K562 (cell line): ENCODE data around the gene ARID3A. TPM values are rescaled to one million over a fixed set of nuclear protein-coding genes. Genes with fewer than 3 reads are reported as not detected.
A peak's percentile ranks its signal among the peaks of the same experiment; 100 is the strongest.

Experiments
- CCAR2 ChIP-seq: fragments of 200-400 bp; formaldehyde crosslinking; IDR thresholded peaks from 2 replicates; pipeline ENCODE4 v1.6.1; 2017; ENCODE audit warnings: mild to moderate bottlenecking, low read depth, low read length
- CCNT2 ChIP-seq: IDR thresholded peaks from 2 replicates; pipeline ENCODE4 v1.6.1; 2011; ENCODE audit warnings: borderline replicate concordance, low read depth, mild to moderate bottlenecking, moderate library complexity, mixed read lengths, low read length; ENCODE audit not compliant: insufficient read length; ENCODE audit errors: extremely low read depth
- CREB3L1 ChIP-seq: fragments of 450-650 bp; IDR thresholded peaks from 2 replicates; pipeline ENCODE4 v1.6.1; 2014; ENCODE audit warnings: low read depth, mild to moderate bottlenecking, moderate library complexity, borderline replicate concordance
- ELF4 ChIP-seq: fragments of 450-650 bp; formaldehyde crosslinking; IDR thresholded peaks from 2 replicates; pipeline ENCODE4 v1.4.0; 2022; ENCODE audit warnings: missing genetic modification characterization
- ETV1 ChIP-seq: fragments of 450-650 bp; conservative IDR thresholded peaks from 2 replicates; pipeline ENCODE4 v1.6.1; 2016; ENCODE audit warnings: missing genetic modification characterization, control low read depth, low read depth, missing compliant biosample characterization
- GTF3C2 ChIP-seq: IDR thresholded peaks from 3 replicates; pipeline ENCODE4 v1.6.1; 2011; ENCODE audit warnings: borderline replicate concordance, mild to moderate bottlenecking, moderate library complexity; ENCODE audit not compliant: insufficient read length; ENCODE audit errors: extremely low read depth
- HDAC2 ChIP-seq: fragments of 450-650 bp; IDR thresholded peaks from 2 replicates; pipeline ENCODE4 v1.6.1; 2016; ENCODE audit warnings: mild to moderate bottlenecking
- HMG20A ChIP-seq: fragments of 450-650 bp; formaldehyde crosslinking; conservative IDR thresholded peaks from 2 replicates; pipeline ENCODE4 v1.4.0; 2020; ENCODE audit warnings: mild to moderate bottlenecking, mixed read lengths
- LARP7 ChIP-seq: fragments of 450-650 bp; IDR thresholded peaks from 2 replicates; pipeline ENCODE4 v1.6.1; 2016
- LEF1 ChIP-seq: fragments of 450-650 bp; IDR thresholded peaks from 2 replicates; pipeline ENCODE4 v1.6.1; 2016; ENCODE audit warnings: mild to moderate bottlenecking
- MAZ ChIP-seq, 2 experiments: fragments of 450-650 bp in 1 of 2; sonication (generic) in 1 of 2; formaldehyde crosslinking; IDR thresholded peaks in 1 of 2; conservative IDR thresholded peaks in 1 of 2; 2 replicates each; pipeline versions ENCODE4 v1.4.0 to v1.5.0; 2020; ENCODE audit warnings: mild to moderate bottlenecking in 1 of 2, missing genetic modification reagents in 1 of 2
- NR3C1 ChIP-seq: sonication (generic); formaldehyde crosslinking; IDR thresholded peaks from 2 replicates; pipeline ENCODE4 v1.8.1; 2022; ENCODE audit warnings: missing genetic modification reagents
- POLR2AphosphoS5 ChIP-seq: IDR thresholded peaks from 2 replicates; pipeline ENCODE4 v1.6.1; 2011; ENCODE audit warnings: mild to moderate bottlenecking, low read depth, low read length, moderate library complexity; ENCODE audit not compliant: control insufficient read depth, insufficient read depth
- ZBTB17 ChIP-seq: fragments of 450-650 bp; formaldehyde crosslinking; IDR thresholded peaks from 2 replicates; pipeline ENCODE4 v1.4.0; 2020; ENCODE audit warnings: mild to moderate bottlenecking
- ZBTB34 ChIP-seq: fragments of 250-450 bp; sonication (Bioruptor Pico); IDR thresholded peaks from 2 replicates; pipeline ENCODE4 v1.8.0; 2021; ENCODE audit warnings: mild to moderate bottlenecking, moderate library complexity
- ZHX1 ChIP-seq: fragments of 150-350 bp; conservative IDR thresholded peaks from 2 replicates; pipeline ENCODE4 v1.6.1; 2014; ENCODE audit warnings: low read length
- ZNF695 ChIP-seq: fragments of 450-650 bp; formaldehyde crosslinking; IDR thresholded peaks from 2 replicates; pipeline ENCODE4 v1.4.0; 2020; ENCODE audit warnings: mild to moderate bottlenecking, moderate library complexity
- polyA plus RNA-seq, 8 experiments: library from polyadenylated mRNA; depleted of rRNA in 4 of 8; stranded (reverse) in 5 of 8; unstranded in 3 of 8; fragments of >200 nt; fragmentation: Nextera tagmentation in 2 of 8; fragmentation: Illumina TruSeq in 1 of 8; extraction: Ambion mirVana in 2 of 8; extraction: Trizol in 1 of 8; gene quantifications; 2 replicates each; pipeline versions ENCODE4 v1.2.1 to v1.2.3, GENCODE V29; 2011 to 2014; ENCODE audit warnings: inconsistent platforms in 1 of 8, missing spikeins in 1 of 8
- total RNA-seq, 7 experiments: library from RNA; depleted of rRNA in 6 of 7; stranded (reverse); fragments of >200 nt in 6 of 7; fragmentation: Illumina TruSeq in 2 of 7; extraction: Trizol in 2 of 7; gene quantifications; 2 replicates each; pipeline versions ENCODE4 v1.2.1 to v1.2.3, GENCODE V29; 2011 to 2021; ENCODE audit warnings: low replicate concordance in 1 of 7

ARID3A gene
- total and polyA plus RNA-seq, 9 of the 15 experiments (the other 6 are each of a cell fraction or from before 2014, with no cell fraction given): 1.4 to 118 (median 31.2) TPM

GRCh38 chr19:958967-959855 is 33.4 kb downstream of the ARID3A start (continued):
- TF ChIP-seq CREB3L1: no peak; the same call in 1 of the 2 replicates
- TF ChIP-seq MAZ (CRISPR knock-in tag; conservative IDR thresholded peaks at IDR 0.05 in 1 of 2, IDR thresholded peaks at IDR 0.05 in 1 of 2): peak; percentile 47; a peak in 1 of 4 replicates
- no peak for TF ChIP-seq HMG20A
- TF ChIP-seq HDAC2: peak; percentile 81; the same call in 1 of the 2 replicates
- TF ChIP-seq LEF1: peak; percentile 83
- no peak for TF ChIP-seq LARP7
- TF ChIP-seq ZBTB17: peak; percentile 68; the same call in 1 of the 2 replicates
- TF ChIP-seq NR3C1 (CRISPR knock-in tag): no peak
- TF ChIP-seq POLR2AphosphoS5: peak; percentile 20; the same call in 1 of the 2 replicates
- TF ChIP-seq ZNF695: no peak
- 0 out of 2 replicates have a peak, but pooled peaks have one; percentile 32 for TF ChIP-seq ELF4 (CRISPR knock-in tag)
- 0 out of 2 replicates have a peak, but pooled peaks have one; percentile 36 for TF ChIP-seq ETV1 (tag)
- TF ChIP-seq GTF3C2: no peak
- no peak for TF ChIP-seq CCAR2
- TF ChIP-seq CCNT2: peak; percentile 54
- TF ChIP-seq ZHX1: no peak
- no peak for TF ChIP-seq ZBTB34 (CRISPR knock-in tag)
